ENCODE measurements around the gene BICDL1. TPM values are rescaled to one million over a fixed set of nuclear protein-coding genes. Genes with fewer than 3 reads are reported as not detected.
A peak's percentile ranks its signal among the peaks of the same experiment; 100 is the strongest.
"Not testable (repeated sequence)": the region's sequence is repeated elsewhere in the genome, so short reads cannot be mapped to it uniquely, and the experiment has no call there.

Gene BICDL1
- total RNA-seq, 1 donor from 2014 or later = 0.35 TPM

GRCh38 chr12:120045367-120045766 lies 56.3 kb downstream of the BICDL1 start:
- intact Hi-C loops (cut with DNase I); ATAC-seq (ENCODE audit: poor library complexity); DNase-seq: not testable (repeated sequence)

- ATAC-seq (ENCODE audit: poor library complexity) = no peak
- intact Hi-C loops (cut with DNase I) = no loop called here
- DNase-seq = no peak
These were observed 58.0 kb downstream of the BICDL1 start for GRCh38 chr12:120047072-120047471.

GRCh38 chr12:120048263-120048662 lies 59.2 kb downstream of the BICDL1 start:
- intact Hi-C loops (cut with DNase I) = no loop called here
- ATAC-seq (ENCODE audit: poor library complexity) (no peak), DNase-seq (no peak)

GRCh38 chr12:120049426-120049825 lies 60.4 kb downstream of the BICDL1 start:
- intact Hi-C loops (cut with DNase I) = no loop called here
- ATAC-seq (ENCODE audit: poor library complexity) = no peak
- DNase-seq = no peak

- intact Hi-C loops (cut with DNase I) = no loop called here
- DNase-seq = no peak
These were observed 62.5 kb downstream of the BICDL1 start for GRCh38 chr12:120051535-120051934.

GRCh38 chr12:120054293-120054692 lies 65.3 kb downstream of the BICDL1 start:
- ATAC-seq (ENCODE audit: poor library complexity) = no peak
- DNase-seq = no peak
- intact Hi-C loops (cut with DNase I) = no loop called here

More at GRCh38 chr12:120051535-120051934, 62.5 kb downstream of the BICDL1 start:
- ATAC-seq (ENCODE audit: poor library complexity) = no peak

- intact Hi-C loops (cut with DNase I) = no loop called here
- DNase-seq (no peak), ATAC-seq (ENCODE audit: poor library complexity) (no peak)
These were observed 66.4 kb downstream of the BICDL1 start for GRCh38 chr12:120055231-120056000.

GRCh38 chr12:120056739-120057138 lies 67.7 kb downstream of the BICDL1 start:
- ATAC-seq (ENCODE audit: poor library complexity) = no peak
- intact Hi-C loops (cut with DNase I) = no loop called here

GRCh38 chr12:120060196-120060595 lies 71.2 kb downstream of the BICDL1 start:
- intact Hi-C loops (cut with DNase I) = no loop called here
- DNase-seq = no peak
- ATAC-seq (ENCODE audit: poor library complexity) = no peak

More at GRCh38 chr12:120056739-120057138, 67.7 kb downstream of the BICDL1 start:
- no peak for DNase-seq

GRCh38 chr12:120060717-120061116 lies 71.7 kb downstream of the BICDL1 start:
- intact Hi-C loops (cut with DNase I) = no loop called here
- no peak for ATAC-seq (ENCODE audit: poor library complexity)

GRCh38 chr12:120061575-120062214 lies 72.7 kb downstream of the BICDL1 start:
- no peak for DNase-seq
- intact Hi-C loops (cut with DNase I) = no loop called here
- no peak for ATAC-seq (ENCODE audit: poor library complexity)

More at GRCh38 chr12:120060717-120061116, 71.7 kb downstream of the BICDL1 start:
- DNase-seq = no peak

GRCh38 chr12:120062976-120063579 lies 74.0 kb downstream of the BICDL1 start:
- intact Hi-C loops (cut with DNase I) = no loop called here
- DNase-seq (no peak), ATAC-seq (ENCODE audit: poor library complexity) (no peak)

- ATAC-seq (ENCODE audit: poor library complexity) (no peak), DNase-seq (no peak)
These were observed 75.3 kb downstream of the BICDL1 start for GRCh38 chr12:120064054-120064940.

GRCh38 chr12:120065472-120065871 lies 76.4 kb downstream of the BICDL1 start:
- ATAC-seq (ENCODE audit: poor library complexity) (no peak), DNase-seq (no peak)
- intact Hi-C loops (cut with DNase I) = no loop called here

More at GRCh38 chr12:120064054-120064940, 75.3 kb downstream of the BICDL1 start:
- intact Hi-C loops (cut with DNase I) = no loop called here

- ATAC-seq (ENCODE audit: poor library complexity) (no peak), DNase-seq (no peak)
- intact Hi-C loops (cut with DNase I) = no loop called here
These were observed 77.3 kb downstream of the BICDL1 start for GRCh38 chr12:120066341-120066740.

GRCh38 chr12:120067084-120067869 lies 78.2 kb downstream of the BICDL1 start:
- ATAC-seq (ENCODE audit: poor library complexity) (peak; percentile 74), DNase-seq (no peak)
- intact Hi-C loops (cut with DNase I) = no loop called here

- no peak for DNase-seq
- intact Hi-C loops (cut with DNase I) = no loop called here
- ATAC-seq (ENCODE audit: poor library complexity) = peak; percentile 28
These were observed 78.9 kb downstream of the BICDL1 start for GRCh38 chr12:120067901-120068300.

- DNase-seq (no peak), ATAC-seq (ENCODE audit: poor library complexity) (no peak)
- intact Hi-C loops (cut with DNase I) = no loop called here
These were observed 80.2 kb downstream of the BICDL1 start for GRCh38 chr12:120069278-120069677.
